ENCODE measurements around the gene BCL10.

DNA sequence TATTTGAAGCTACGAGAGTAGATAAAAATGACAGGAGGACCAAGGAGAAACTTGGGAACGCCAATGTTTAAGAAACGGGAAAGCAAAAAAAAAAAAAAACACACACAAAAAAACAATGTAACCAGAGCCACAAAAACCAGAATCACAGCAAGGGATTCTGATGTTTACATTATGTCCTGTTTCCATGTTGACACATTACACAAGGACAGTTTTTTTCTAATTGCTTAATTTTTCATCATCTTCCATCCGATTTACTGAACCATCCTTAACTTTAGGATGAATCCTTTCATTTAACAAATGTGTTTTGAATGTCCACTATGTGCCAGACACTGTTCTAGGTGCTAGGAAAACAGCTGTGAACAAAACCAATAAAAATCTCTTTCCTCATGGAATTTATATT lies 1.4 kb upstream of the BCL10 start:
- TF ChIP-seq, protein P1, sequence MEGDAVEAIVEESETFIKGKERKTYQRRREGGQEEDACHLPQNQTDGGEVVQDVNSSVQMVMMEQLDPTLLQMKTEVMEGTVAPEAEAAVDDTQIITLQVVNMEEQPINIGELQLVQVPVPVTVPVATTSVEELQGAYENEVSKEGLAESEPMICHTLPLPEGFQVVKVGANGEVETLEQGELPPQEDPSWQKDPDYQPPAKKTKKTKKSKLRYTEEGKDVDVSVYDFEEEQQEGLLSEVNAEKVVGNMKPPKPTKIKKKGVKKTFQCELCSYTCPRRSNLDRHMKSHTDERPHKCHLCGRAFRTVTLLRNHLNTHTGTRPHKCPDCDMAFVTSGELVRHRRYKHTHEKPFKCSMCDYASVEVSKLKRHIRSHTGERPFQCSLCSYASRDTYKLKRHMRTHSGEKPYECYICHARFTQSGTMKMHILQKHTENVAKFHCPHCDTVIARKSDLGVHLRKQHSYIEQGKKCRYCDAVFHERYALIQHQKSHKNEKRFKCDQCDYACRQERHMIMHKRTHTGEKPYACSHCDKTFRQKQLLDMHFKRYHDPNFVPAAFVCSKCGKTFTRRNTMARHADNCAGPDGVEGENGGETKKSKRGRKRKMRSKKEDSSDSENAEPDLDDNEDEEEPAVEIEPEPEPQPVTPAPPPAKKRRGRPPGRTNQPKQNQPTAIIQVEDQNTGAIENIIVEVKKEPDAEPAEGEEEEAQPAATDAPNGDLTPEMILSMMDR (conservative IDR thresholded peaks at IDR 0.05; ENCODE audit: low read depth, low read length) = no peak
- no peak for TF ChIP-seq EZH2 (IDR thresholded peaks at IDR 0.05; ENCODE audit: low read length, unreplicated experiment)
